ENCODE results near the gene MMADHC.
"Not testable (repeated sequence)": the region's sequence is repeated elsewhere in the genome, so short reads cannot be mapped to it uniquely, and the experiment has no call there.

The MMADHC gene

DNA sequence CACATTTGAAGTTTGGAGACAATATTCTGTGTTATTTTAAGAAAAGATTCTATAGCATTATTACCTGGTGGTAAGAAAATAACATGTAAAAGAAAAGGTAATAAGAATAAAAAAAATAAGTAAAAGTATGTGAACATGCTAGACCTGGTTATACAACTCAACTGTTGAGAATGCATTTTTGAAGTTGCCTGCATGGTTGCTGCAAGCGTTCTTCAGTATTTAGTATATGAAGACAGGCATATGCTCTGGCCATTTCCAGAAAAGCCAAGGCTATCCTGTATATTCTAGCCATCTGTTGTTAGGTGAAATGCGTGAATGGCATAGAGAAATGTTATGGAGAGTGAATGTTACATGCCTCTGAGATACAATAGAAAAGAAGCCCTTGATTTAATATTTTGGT, 6.8 kb upstream of the MMADHC start:
- no peak for DNase-seq

GRCh38 chr2:149587950-149588487, 444 bp upstream of the MMADHC start:
- DNase-seq = no peak

DNA sequence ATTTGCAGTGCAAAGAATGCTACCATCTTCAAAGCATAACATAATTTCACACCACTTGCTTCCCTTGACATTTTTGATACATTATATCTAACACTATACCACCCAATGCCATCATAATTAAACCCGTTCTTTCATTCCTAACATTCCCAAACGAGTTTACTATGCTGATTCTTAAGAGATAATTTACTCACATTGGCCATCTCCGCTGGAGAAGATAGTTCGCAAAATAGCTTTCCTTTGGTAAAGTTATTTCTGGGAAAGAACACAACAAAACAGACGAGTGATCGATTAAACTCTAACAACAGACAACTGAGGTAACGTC, 716 bp downstream of the MMADHC start:
- no peak for DNase-seq

GRCh38 chr2:149586063-149586462, 1.5 kb downstream of the MMADHC start:
- DNase-seq = no peak

DNA sequence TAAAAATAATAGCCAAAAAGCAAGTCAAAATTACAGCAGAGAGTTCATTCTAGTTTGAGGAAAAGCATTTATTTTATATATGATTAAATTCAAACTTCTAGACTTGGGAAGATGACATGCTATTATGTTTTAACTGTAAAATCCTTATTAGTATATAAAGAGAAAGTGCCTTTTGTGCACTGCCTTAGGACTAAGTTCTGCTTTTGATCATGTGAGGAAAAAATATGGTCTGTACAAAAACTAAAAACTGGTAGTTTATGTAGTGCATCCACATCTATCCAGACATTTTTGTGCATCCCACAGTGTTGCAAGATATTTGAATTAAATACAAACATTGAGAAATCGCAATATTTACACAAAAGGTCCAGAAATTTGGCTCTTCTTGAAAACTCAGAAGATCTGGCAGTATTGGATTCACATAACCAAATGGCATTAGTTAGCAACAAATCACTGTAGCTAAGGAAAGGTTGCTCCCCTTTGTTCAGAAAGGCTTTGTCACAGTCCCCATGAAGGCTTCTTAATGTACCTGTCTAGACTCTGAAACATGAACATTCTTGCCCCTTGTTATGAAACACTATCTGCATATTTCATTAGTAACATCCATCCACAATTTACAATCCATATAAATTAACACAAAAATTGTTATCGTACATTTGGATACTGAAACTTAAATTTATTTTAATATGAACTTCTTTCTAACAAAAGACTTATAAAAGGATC, 2.2 kb downstream of the MMADHC start:
- no peak for DNase-seq

DNA sequence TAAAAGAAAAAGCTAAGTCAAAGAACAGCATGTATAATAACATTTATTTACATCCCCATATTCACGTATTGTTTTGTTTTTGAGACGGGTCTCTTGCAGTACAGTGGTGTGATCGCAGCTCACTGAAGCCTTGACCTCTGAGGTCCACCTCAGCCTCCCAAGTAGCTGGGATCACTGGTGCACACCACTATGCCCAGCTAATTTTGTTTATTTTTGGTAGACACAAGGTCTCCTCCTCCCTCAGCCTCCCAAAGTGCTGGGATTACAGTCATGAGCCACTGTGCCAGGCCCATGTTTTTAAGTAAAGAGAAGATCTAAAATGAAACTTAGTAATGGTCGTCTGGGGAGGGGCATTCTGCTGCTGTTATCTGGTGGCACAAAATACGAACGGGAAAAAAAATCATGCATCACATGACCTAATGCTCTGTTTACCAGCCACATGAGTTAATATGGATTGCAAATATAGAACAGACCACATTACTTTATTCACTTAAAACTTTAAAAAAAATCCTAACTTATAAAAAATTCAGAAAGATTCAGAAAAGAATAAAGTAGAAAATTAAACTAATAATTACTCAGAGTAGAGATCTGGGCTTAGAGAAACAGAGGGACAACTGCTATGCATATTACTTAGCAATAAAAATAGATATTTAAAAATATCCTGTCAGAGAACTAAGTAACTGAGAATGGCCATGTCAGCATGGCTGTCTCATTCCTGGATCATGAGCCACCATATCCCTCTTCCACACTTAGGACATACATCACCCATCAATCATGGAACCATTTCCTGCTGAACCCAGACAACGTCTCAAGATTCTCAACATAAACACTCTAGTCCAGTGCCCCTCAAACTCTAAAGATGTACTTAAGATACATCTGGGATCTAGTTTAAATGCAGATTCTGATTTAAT, 7.3 kb downstream of the MMADHC start:
- DNase-seq = no peak

GRCh38 chr2:149577269-149577668, 10.3 kb downstream of the MMADHC start:
- DNase-seq = no peak

DNA sequence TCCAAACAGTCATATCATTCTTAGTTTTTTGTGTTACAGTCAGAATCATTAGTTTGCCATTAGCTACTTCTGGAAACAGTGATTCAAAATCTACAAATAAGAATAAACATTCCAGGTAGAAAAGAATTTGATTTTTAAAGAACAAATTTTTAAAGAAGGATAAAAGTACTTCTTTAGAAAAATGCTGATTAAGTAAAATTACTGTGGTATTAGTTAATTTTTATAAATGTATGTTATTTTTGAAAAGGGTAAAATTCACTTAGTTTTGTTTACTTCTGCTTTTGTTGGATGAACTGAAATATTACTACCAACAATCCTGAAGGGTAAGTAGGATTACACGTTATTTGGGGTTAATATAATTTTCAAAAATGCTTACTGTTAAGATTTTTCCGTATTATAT, 11.8 kb downstream of the MMADHC start:
- no peak for DNase-seq

GRCh38 chr2:149575277-149575676, 12.3 kb downstream of the MMADHC start:
- DNase-seq = no peak

- no peak for DNase-seq
These were observed 13.8 kb downstream of the MMADHC start for GRCh38 chr2:149573760-149574159.

- no peak for DNase-seq
These were observed 15.2 kb downstream of the MMADHC start for GRCh38 chr2:149572102-149572953.

DNA sequence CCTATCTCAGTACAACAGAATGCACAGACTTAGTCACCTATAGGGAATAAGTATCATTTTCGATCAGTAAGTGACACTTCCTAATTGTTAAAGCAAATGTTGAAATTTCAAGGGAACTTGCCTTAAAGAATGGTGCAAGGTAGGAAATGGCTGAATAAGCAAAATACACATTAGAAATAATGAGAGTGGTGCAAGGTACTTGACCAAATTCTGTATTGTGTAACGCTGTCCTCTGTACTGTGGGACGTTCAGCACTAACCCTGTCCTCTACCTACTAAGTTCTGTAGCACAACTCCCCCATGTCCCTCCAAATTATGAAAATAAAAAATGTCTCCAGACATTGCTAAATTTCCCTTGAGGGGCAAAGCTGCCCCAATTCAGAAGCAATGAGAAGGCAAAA, 19.4 kb downstream of the MMADHC start:
- no peak for DNase-seq

DNA sequence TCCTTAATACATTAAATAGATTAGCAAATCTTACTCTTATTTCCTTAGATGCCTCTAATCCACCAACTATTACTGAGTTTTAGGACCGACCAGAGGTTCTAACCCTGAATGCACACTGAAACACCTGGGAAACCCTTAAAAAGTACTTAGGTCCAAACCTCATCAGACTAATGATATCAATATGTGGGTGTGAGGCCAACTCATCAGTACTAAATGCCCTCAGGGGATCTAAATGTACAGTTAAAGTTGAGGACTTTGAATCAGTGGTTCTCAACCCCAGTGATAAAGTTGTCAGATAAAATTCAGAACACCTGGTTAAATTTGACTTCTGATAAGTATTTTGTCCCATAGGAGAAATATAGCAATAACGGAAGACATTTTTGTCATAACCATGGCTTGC, 20.9 kb downstream of the MMADHC start:
- DNase-seq = no peak

DNA sequence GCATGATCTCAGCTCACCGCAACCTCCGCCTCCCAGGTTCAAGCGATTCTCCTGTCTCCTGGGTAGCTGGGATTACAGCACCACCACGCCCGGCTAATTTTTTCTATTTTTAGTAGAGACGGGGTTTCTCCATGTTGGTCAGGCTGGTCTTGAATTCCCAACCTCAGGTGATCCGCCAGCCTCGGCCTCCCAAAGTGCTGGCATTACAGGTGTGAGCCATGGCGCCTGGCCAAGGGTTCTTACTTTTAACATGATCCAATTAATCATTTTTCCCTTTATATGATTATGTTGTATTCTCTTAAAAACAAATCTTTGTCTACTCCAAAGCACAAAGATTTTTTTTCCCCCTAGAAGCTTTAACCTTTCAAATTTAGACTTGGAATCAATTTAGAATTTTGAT, 21.9 kb downstream of the MMADHC start:
- DNase-seq = not testable (repeated sequence)

- DNase-seq = no peak
These were observed 22.6 kb downstream of the MMADHC start for GRCh38 chr2:149564983-149565382.

- no peak for DNase-seq
These were observed 23.5 kb downstream of the MMADHC start for GRCh38 chr2:149564097-149564496.

- no peak for DNase-seq
These were observed 25.3 kb downstream of the MMADHC start for GRCh38 chr2:149562324-149562723.

DNA sequence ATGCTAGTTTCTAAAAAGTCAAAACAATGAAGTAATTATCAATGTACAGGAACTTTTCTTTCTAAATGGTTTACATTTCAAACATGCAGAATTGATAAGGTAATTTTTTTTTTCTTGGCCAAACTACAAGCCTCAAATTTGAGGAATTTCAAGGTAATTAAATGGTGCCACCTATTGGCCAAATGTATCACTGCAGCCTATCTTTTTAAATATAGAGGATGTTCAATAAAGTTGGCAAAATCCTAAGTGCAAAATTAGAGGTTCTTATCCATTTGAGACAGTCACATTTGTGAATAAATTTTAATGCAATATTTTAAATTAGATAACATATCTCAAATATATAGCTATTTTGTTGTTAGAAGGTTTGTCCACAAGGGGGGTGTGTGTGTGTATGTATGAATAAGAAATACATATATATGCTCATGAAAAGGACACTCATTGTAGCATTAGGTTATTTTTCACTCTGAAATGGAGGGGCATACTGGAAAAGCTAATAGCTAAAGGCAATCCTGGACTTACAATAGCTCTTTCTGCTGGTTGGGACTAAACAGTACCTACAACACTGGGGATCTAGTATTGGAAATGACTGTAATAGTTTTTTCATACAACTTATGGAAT, 26.2 kb downstream of the MMADHC start:
- DNase-seq = no peak

GRCh38 chr2:149559341-149560068, 28.1 kb downstream of the MMADHC start:
- DNase-seq = no peak

DNA sequence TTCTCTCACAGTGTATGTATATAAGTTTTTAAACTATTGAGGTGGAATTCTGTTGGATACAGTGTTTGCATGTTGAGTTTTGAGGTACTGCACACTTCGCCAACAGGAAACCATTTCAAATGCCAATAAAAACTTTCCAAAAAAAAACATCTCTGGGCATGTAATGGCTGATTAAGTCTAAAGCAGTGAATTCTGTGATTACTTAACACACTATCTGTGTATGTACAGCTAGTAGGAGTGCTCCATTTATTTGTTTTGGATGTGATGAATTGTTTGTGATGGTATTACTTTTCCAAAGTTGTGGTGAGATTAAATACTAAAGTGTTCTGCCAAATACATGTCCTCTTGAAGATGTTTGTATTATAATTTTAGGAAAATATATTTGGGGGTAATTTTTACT, 31.1 kb downstream of the MMADHC start:
- DNase-seq = no peak

DNA sequence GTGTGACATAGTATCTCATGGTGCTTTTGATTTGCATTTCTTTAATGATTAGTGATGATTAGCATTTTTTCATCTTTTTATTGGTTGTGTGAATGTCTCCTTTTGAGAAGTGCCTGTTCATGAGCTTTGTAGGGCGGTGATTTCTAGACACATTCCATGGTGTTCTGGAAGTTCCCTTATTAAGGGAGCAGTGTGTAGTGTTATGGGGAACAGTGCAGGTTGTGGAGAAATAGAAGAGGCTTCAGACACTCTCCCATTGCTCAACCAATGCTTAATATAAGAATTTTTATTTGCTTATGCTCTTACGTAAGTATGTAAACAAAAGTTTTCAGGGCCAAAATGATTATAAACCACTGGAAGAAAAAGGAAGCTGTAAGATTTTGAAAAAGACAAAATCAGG, 34.7 kb downstream of the MMADHC start:
- no peak for DNase-seq

- no peak for DNase-seq
These were observed 35.3 kb downstream of the MMADHC start for GRCh38 chr2:149552226-149552625.
